ENCODE data around the gene CDH5.

GRCh38 chr16:66435896-66436295 is 69.4 kb downstream of the CDH5 start:
- TF ChIP-seq CTCF (conservative IDR thresholded peaks at IDR 0.05) (no peak), EZH2 (IDR thresholded peaks at IDR 0.05; ENCODE audit: low read depth) (no peak)
